ENCODE measurements around the gene GJA10. TPM values are rescaled to one million over a fixed set of nuclear protein-coding genes. Genes with fewer than 3 reads are reported as not detected.
"Not testable (repeated sequence)": the region's sequence is repeated elsewhere in the genome, so short reads cannot be mapped to it uniquely, and the experiment has no call there.

The GJA10 gene
- total RNA-seq, 1 donor from 2014 or later = not detected

GRCh38 chr6:89888871-89889270 is 5.4 kb upstream of the GJA10 start:
- Mint-ChIP-seq H3K36me3 (ENCODE audit: low read depth) (no peaks in the 10 kb centered on the region), H3K4me1 (ENCODE audit: low read depth) (peaks cover 13% of the 10 kb centered on the region), H3K27me3 (ENCODE audit: insufficient read depth) (peaks cover 11% of the 10 kb centered on the region), H3K9me3 (no peaks in the 10 kb centered on the region), H3K4me3 (no peak overlapping the region), H3K27ac (no peak overlapping the region)
- DNase-seq (ENCODE audit: low spot score) = no peak
- intact Hi-C loops (cut with micrococcal nuclease) = no loop called here

GRCh38 chr6:89890845-89891528 is 3.3 kb upstream of the GJA10 start:
- H3K27ac Mint-ChIP-seq; H3K9me3 Mint-ChIP-seq; H3K36me3 Mint-ChIP-seq (ENCODE audit: low read depth); H3K4me3 Mint-ChIP-seq; intact Hi-C loops (cut with micrococcal nuclease); DNase-seq (ENCODE audit: low spot score): not testable (repeated sequence)
- peaks cover 13% of the 10 kb centered on the region for H3K4me1 Mint-ChIP-seq (ENCODE audit: low read depth)
- H3K27me3 Mint-ChIP-seq (ENCODE audit: insufficient read depth) = peaks cover 13% of the 10 kb centered on the region

- Mint-ChIP-seq H3K4me1 (ENCODE audit: low read depth) (peaks cover 13% of the 10 kb centered on the region), H3K27me3 (ENCODE audit: insufficient read depth) (peaks cover 15% of the 10 kb centered on the region)
- intact Hi-C loops (cut with micrococcal nuclease); H3K4me3 Mint-ChIP-seq; H3K27ac Mint-ChIP-seq; DNase-seq (ENCODE audit: low spot score); H3K9me3 Mint-ChIP-seq; H3K36me3 Mint-ChIP-seq (ENCODE audit: low read depth): not testable (repeated sequence)
These were observed 1.7 kb upstream of the GJA10 start for GRCh38 chr6:89892577-89892976.

GRCh38 chr6:89895276-89895874 is 1.1 kb downstream of the GJA10 start:
- peaks cover 19% of the 10 kb centered on the region for H3K27me3 Mint-ChIP-seq (ENCODE audit: insufficient read depth)
- no peak for DNase-seq (ENCODE audit: low spot score)
- H3K4me3 Mint-ChIP-seq = no peak overlapping the region
- H3K36me3 Mint-ChIP-seq (ENCODE audit: low read depth) = no peaks in the 10 kb centered on the region
- H3K27ac Mint-ChIP-seq = no peak overlapping the region
- peaks cover 5% of the 10 kb centered on the region for H3K4me1 Mint-ChIP-seq (ENCODE audit: low read depth)
- H3K9me3 Mint-ChIP-seq = no peaks in the 10 kb centered on the region
- intact Hi-C loops (cut with micrococcal nuclease) = no loop called here

- H3K36me3 Mint-ChIP-seq (ENCODE audit: low read depth); H3K9me3 Mint-ChIP-seq; H3K4me1 Mint-ChIP-seq (ENCODE audit: low read depth); DNase-seq (ENCODE audit: low spot score); H3K27ac Mint-ChIP-seq; H3K4me3 Mint-ChIP-seq; intact Hi-C loops (cut with micrococcal nuclease): not testable (repeated sequence)
- H3K27me3 Mint-ChIP-seq (ENCODE audit: insufficient read depth) = peaks cover 14% of the 10 kb centered on the region
These were observed 16.0 kb downstream of the GJA10 start for GRCh38 chr6:89910001-89910901.

GRCh38 chr6:89910902-89911240 is 16.6 kb downstream of the GJA10 start:
- no peak overlapping the region for H3K27ac Mint-ChIP-seq
- peaks cover 6% of the 10 kb centered on the region for H3K9me3 Mint-ChIP-seq
- DNase-seq (ENCODE audit: low spot score) = no peak
- H3K4me3 Mint-ChIP-seq = no peak overlapping the region
- H3K36me3 Mint-ChIP-seq (ENCODE audit: low read depth) = no peaks in the 10 kb centered on the region
- peaks cover 7% of the 10 kb centered on the region for H3K4me1 Mint-ChIP-seq (ENCODE audit: low read depth)
- peaks cover 14% of the 10 kb centered on the region for H3K27me3 Mint-ChIP-seq (ENCODE audit: insufficient read depth)
- intact Hi-C loops (cut with micrococcal nuclease) = no loop called here

GRCh38 chr6:89916136-89916920 is 22.1 kb downstream of the GJA10 start:
- intact Hi-C loops (cut with micrococcal nuclease) = no loop called here
- peaks cover 3% of the 10 kb centered on the region for H3K27me3 Mint-ChIP-seq (ENCODE audit: insufficient read depth)
- no peak for DNase-seq (ENCODE audit: low spot score)
- no peak overlapping the region for H3K4me3 Mint-ChIP-seq
- peaks cover 1% of the 10 kb centered on the region for H3K36me3 Mint-ChIP-seq (ENCODE audit: low read depth)
- H3K4me1 Mint-ChIP-seq (ENCODE audit: low read depth) = peaks cover 11% of the 10 kb centered on the region
- no peak overlapping the region for H3K27ac Mint-ChIP-seq
- H3K9me3 Mint-ChIP-seq = peaks cover 26% of the 10 kb centered on the region

GRCh38 chr6:89917216-89917615 is 22.9 kb downstream of the GJA10 start:
- H3K4me1 Mint-ChIP-seq (ENCODE audit: low read depth) = peaks cover 12% of the 10 kb centered on the region
- DNase-seq (ENCODE audit: low spot score) = no peak
- intact Hi-C loops (cut with micrococcal nuclease) = no loop called here
- H3K27me3 Mint-ChIP-seq (ENCODE audit: insufficient read depth) = peaks cover 3% of the 10 kb centered on the region
- peaks cover 1% of the 10 kb centered on the region for H3K36me3 Mint-ChIP-seq (ENCODE audit: low read depth)
- H3K9me3 Mint-ChIP-seq = peaks cover 26% of the 10 kb centered on the region
- H3K27ac Mint-ChIP-seq = no peak overlapping the region
- no peak overlapping the region for H3K4me3 Mint-ChIP-seq

GRCh38 chr6:89917801-89918366 is 23.6 kb downstream of the GJA10 start:
- Mint-ChIP-seq H3K9me3 (peaks cover 26% of the 10 kb centered on the region), H3K27ac (no peak overlapping the region), H3K4me1 (ENCODE audit: low read depth) (peaks cover 12% of the 10 kb centered on the region), H3K36me3 (ENCODE audit: low read depth) (peaks cover 1% of the 10 kb centered on the region), H3K4me3 (no peak overlapping the region), H3K27me3 (ENCODE audit: insufficient read depth) (peaks cover 3% of the 10 kb centered on the region)
- intact Hi-C loops (cut with micrococcal nuclease) = no loop called here
- no peak for DNase-seq (ENCODE audit: low spot score)

- Mint-ChIP-seq H3K9me3 (peaks cover 17% of the 10 kb centered on the region), H3K27me3 (ENCODE audit: insufficient read depth) (no peaks in the 10 kb centered on the region), H3K36me3 (ENCODE audit: low read depth) (peaks cover 1% of the 10 kb centered on the region), H3K4me3 (no peak overlapping the region), H3K4me1 (ENCODE audit: low read depth) (peaks cover 7% of the 10 kb centered on the region), H3K27ac (no peak overlapping the region)
- intact Hi-C loops (cut with micrococcal nuclease) = no loop called here
- DNase-seq (ENCODE audit: low spot score) = no peak
These were observed 26.9 kb downstream of the GJA10 start for GRCh38 chr6:89921197-89921596.

GRCh38 chr6:89921691-89922090 is 27.4 kb downstream of the GJA10 start:
- DNase-seq (ENCODE audit: low spot score) = no peak
- Mint-ChIP-seq H3K4me1 (ENCODE audit: low read depth) (peaks cover 12% of the 10 kb centered on the region), H3K36me3 (ENCODE audit: low read depth) (peaks cover under 1% of the 10 kb centered on the region), H3K4me3 (no peak overlapping the region), H3K27ac (no peak overlapping the region), H3K27me3 (ENCODE audit: insufficient read depth) (no peaks in the 10 kb centered on the region), H3K9me3 (peaks cover 12% of the 10 kb centered on the region)
- intact Hi-C loops (cut with micrococcal nuclease) = no loop called here

GRCh38 chr6:89924231-89924630 is 30.0 kb downstream of the GJA10 start:
- H3K4me1 Mint-ChIP-seq (ENCODE audit: low read depth) = peaks cover 37% of the 10 kb centered on the region
- no peak for DNase-seq (ENCODE audit: low spot score)
- no peaks in the 10 kb centered on the region for H3K9me3 Mint-ChIP-seq
- H3K27me3 Mint-ChIP-seq (ENCODE audit: insufficient read depth) = no peaks in the 10 kb centered on the region
- peak overlapping the region; percentile 42 for H3K27ac Mint-ChIP-seq
- intact Hi-C loops (cut with micrococcal nuclease) = no loop called here
- H3K36me3 Mint-ChIP-seq (ENCODE audit: low read depth) = peaks cover 21% of the 10 kb centered on the region
- no peak overlapping the region for H3K4me3 Mint-ChIP-seq
